ENCODE data around the gene RAD21L1.

GRCh38 chr20:1183153-1183552, 42.7 kb upstream of the RAD21L1 start:
- TF ChIP-seq CTCF (conservative IDR thresholded peaks at IDR 0.05 in 1 of 2, IDR thresholded peaks at IDR 0.05 in 1 of 2; ENCODE audit: extremely low read depth in 1 of 2, insufficient read depth in 1 of 2, low read depth in 1 of 2, low read length in 2 of 2) = no peak
- no peak for TF ChIP-seq EZH2 (IDR thresholded peaks at IDR 0.05; ENCODE audit: borderline replicate concordance, low read length)

Measured in mammary epithelial cell (primary cell).